GM23248 (cell line): ENCODE measurements around the gene C3orf38. TPM values are rescaled to one million over a fixed set of nuclear protein-coding genes. Genes with fewer than 3 reads are reported as not detected.

Experiments
- DNase-seq: peaks from one replicate; pipeline ENCODE4 v3.0.0-alpha.2; 2015
- H2AFZ ChIP-seq: fragments of 200-600 bp; sonication (generic); 2 replicates; pipeline ENCODE4 v1.6.1; 2016; ENCODE audit warnings: antibody characterized with exemption
- H3F3A ChIP-seq: fragments of 200-600 bp; sonication (generic); 2 replicates; pipeline ENCODE4 v1.6.1; 2016; ENCODE audit warnings: mild to moderate bottlenecking, antibody characterized with exemption, mixed run types; ENCODE audit not compliant: insufficient read depth
- H3K27ac ChIP-seq: fragments of 200-600 bp; sonication (generic); 2 replicates; pipeline ENCODE4 v1.5.1; 2016; ENCODE audit warnings: mild to moderate bottlenecking
- H3K27me3 ChIP-seq: fragments of 200-600 bp; sonication (generic); replicated peaks from 2 replicates; pipeline ENCODE4 v1.6.1; 2016; ENCODE audit warnings: mild to moderate bottlenecking; ENCODE audit not compliant: insufficient read depth
- H3K36me3 ChIP-seq: fragments of 200-600 bp; sonication (generic); 2 replicates; pipeline ENCODE4 v1.6.1; 2016; ENCODE audit warnings: low read depth, mild to moderate bottlenecking
- H3K4me1 ChIP-seq: fragments of 200-600 bp; sonication (generic); 2 replicates; pipeline ENCODE4 v1.6.1; 2016; ENCODE audit warnings: mild to moderate bottlenecking; ENCODE audit not compliant: insufficient read depth
- H3K4me2 ChIP-seq: fragments of 200-600 bp; sonication (generic); one replicate; pipeline ENCODE4 v1.6.1; 2016; ENCODE audit warnings: mild to moderate bottlenecking; ENCODE audit not compliant: unreplicated experiment
- H3K4me3 ChIP-seq: fragments of 200-600 bp; sonication (generic); 2 replicates; pipeline ENCODE4 v1.5.1; 2016; ENCODE audit warnings: mild to moderate bottlenecking
- H3K79me2 ChIP-seq: fragments of 200-600 bp; sonication (generic); 2 replicates; pipeline ENCODE4 v1.6.1; 2016; ENCODE audit warnings: mild to moderate bottlenecking; ENCODE audit not compliant: insufficient read depth
- H3K9ac ChIP-seq: fragments of 200-600 bp; sonication (generic); 2 replicates; pipeline ENCODE4 v1.6.1; 2016; ENCODE audit warnings: mild to moderate bottlenecking
- H3K9me2 ChIP-seq: fragments of 200-600 bp; sonication (generic); 2 replicates; pipeline ENCODE4 v1.6.1; 2016; ENCODE audit warnings: mixed run types, mild to moderate bottlenecking, moderate library complexity; ENCODE audit not compliant: insufficient read depth
- H3K9me3 ChIP-seq: fragments of 200-600 bp; sonication (generic); one replicate; pipeline ENCODE4 v1.6.1; 2017; ENCODE audit warnings: low read depth
- H4K20me1 ChIP-seq: fragments of 200-600 bp; sonication (generic); 2 replicates; pipeline ENCODE4 v1.6.0; 2016; ENCODE audit not compliant: insufficient read depth
- EZH2 ChIP-seq: fragments of 200-600 bp; sonication (generic); IDR thresholded peaks from 2 replicates; pipeline ENCODE4 v1.6.1; 2018; ENCODE audit warnings: antibody characterized with exemption, mild to moderate bottlenecking; ENCODE audit not compliant: insufficient read depth, poor library complexity, severe bottlenecking
- EZH2phosphoT487 ChIP-seq: fragments of 200-600 bp; sonication (generic); IDR thresholded peaks from 2 replicates; pipeline ENCODE4 v1.6.1; 2018; ENCODE audit warnings: antibody characterized with exemption, moderate library complexity, mild to moderate bottlenecking, low read depth; ENCODE audit not compliant: insufficient read depth
- WGBS, 2 experiments: methylation state at CpG; one replicate each; pipeline ENCODE4 v1.1.6; 2015 to 2017; ENCODE audit warnings: low lambda C conversion rate in 2 of 2, low coverage in 1 of 2; ENCODE audit errors: missing lambda C conversion rate in 2 of 2; 5-methylcytosine and 5-hydroxymethylcytosine counted together
- in situ Hi-C: fragments of 300-500 bp; cut with MboI; formaldehyde crosslinking; loops from 2 replicates; pipeline ENCODE4 v1.15.0; 2020
- polyA plus RNA-seq: library from polyadenylated mRNA; unstranded; fragments of >200 nt; fragmentation: Nextera tagmentation; extraction: Ambion mirVana; gene quantifications from 2 replicates; pipeline ENCODE4 v1.2.1, GENCODE V29; 2016
- total RNA-seq: library from RNA; depleted of rRNA; stranded (reverse); fragments of >200 nt; shearing (Covaris generic); gene quantifications from 2 replicates; pipeline ENCODE4 v1.2.3, GENCODE V29; 2014

Gene C3orf38
- total and polyA plus RNA-seq, 2 experiments from 2014 or later, result 24.9 to 26.8 TPM

- in situ Hi-C loops, result no loop called here
These were observed 26.2 kb upstream of the C3orf38 start for GRCh38 chr3:88123526-88123925.

DNA sequence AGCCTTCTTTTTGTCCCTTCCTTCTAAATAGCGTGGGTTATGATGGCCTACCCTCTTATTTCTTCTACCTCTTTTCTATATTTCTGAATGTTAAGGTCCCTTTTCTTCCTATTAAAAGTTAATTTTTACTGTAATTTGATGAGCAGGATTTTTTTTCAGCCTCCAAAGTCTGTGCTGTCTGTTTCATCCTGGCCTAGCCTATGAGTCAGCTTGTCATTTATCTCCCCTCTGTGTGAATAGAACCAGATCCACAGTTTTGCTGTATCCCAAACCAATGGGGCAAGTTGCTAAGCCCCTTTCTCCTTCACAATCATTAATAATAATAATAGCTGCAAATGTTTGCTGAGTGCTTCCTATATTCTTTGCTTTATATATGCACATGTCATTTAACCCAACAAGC, 18.1 kb upstream of the C3orf38 start:
- Histone ChIP-seq H2AFZ (no peak overlapping the region), H3K4me1 (0 out of 2 replicates have a peak, but pooled peaks cover 10% of the 10 kb centered on the region), H3K4me2 (no peak overlapping the region), H3K79me2 (peaks cover 42% of the 10 kb centered on the region), H3K9ac (no peak overlapping the region), H3K27me3 (no peaks in the 10 kb centered on the region), H3K36me3 (peaks cover 39% of the 10 kb centered on the region), H3F3A (no peaks in the 10 kb centered on the region), H4K20me1 (no peaks in the 10 kb centered on the region), H3K9me3 (no peaks in the 10 kb centered on the region), H3K4me3 (no peak overlapping the region), H3K27ac (no peak overlapping the region), H3K9me2 (no peaks in the 10 kb centered on the region)
- no peak for DNase-seq
- WGBS, 2 experiments, result 96 to 100% methylated on average over 1 of the region's 1 CpG
- in situ Hi-C loops, result no loop called here
- TF ChIP-seq EZH2 (no peak), EZH2phosphoT487 (no peak)

More at GRCh38 chr3:88123526-88123925, 26.2 kb upstream of the C3orf38 start:
- Histone ChIP-seq H3K4me1 (no peaks in the 10 kb centered on the region), H2AFZ (no peak overlapping the region), H3K9me3 (no peaks in the 10 kb centered on the region), H3F3A (peaks cover 16% of the 10 kb centered on the region; the same call in 1 of the 2 replicates), H3K27me3 (no peaks in the 10 kb centered on the region), H3K4me2 (no peak overlapping the region), H3K4me3 (no peak overlapping the region), H3K9me2 (no peaks in the 10 kb centered on the region), H3K36me3 (0 out of 2 replicates have a peak, but pooled peaks cover 6% of the 10 kb centered on the region), H3K79me2 (peaks cover 90% of the 10 kb centered on the region), H4K20me1 (peaks cover 9% of the 10 kb centered on the region; the same call in 1 of the 2 replicates), H3K9ac (no peak overlapping the region), H3K27ac (no peak overlapping the region)
- WGBS, 2 experiments, result 91 to 100% methylated on average over 1 of the region's 1 CpG
- no peak for DNase-seq
- TF ChIP-seq EZH2phosphoT487 (no peak), EZH2 (no peak)

DNA sequence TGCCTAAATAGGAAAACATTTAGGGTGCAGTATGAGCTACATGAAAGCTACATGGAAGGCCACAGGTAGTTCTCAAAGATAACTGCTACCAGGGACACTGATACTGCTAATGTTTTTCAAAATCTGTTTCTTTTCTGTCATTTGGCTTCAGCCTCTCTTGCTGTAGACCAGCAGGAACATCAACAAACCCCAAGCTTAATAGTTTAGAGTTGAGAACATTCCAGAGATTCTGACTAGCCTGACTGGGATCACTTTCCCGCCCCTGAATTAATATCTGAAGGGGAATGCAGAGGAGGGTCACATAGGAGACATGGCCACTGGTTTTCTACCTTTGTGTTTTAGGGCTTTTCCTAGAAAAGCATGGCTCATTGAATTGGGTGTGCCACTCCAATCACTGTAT, 16.9 kb upstream of the C3orf38 start:
- in situ Hi-C loops, result no loop called here
- no peaks in the 10 kb centered on the region for H3K9me2 ChIP-seq
- WGBS, 2 experiments, result 97 to 100% methylated on average over 1 of the region's 1 CpG

DNA sequence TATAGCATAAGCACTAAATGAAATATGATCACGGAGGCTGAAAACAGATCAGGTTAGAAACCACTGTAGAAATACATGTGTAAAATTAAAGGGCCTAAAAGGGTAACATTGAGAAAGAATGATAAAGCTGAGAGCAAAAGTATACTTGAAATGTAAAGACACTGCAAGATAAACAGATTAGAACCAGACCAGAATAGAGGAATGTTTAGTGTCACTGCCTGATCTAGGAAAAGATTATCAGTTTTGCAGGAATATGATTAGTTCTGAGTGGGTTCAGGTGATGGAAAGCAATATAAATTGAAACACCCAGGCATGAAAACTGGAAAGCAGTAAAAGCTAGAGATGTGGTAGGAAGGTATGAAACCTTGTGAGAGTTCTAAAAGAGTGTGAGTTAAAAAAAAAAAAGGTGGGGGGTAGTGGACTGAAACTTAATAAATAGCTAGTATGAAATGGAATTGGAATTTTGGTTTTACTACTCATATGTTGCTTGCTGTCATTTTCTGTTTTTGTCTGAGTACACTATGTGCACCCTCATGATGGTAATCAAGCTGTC, 16.0 kb upstream of the C3orf38 start:
- Histone ChIP-seq H2AFZ (no peak overlapping the region), H3F3A (peaks cover 7% of the 10 kb centered on the region; the same call in 1 of the 2 replicates), H3K9me3 (no peaks in the 10 kb centered on the region), H3K4me2 (no peak overlapping the region), H3K27ac (no peak overlapping the region), H3K79me2 (peaks cover 24% of the 10 kb centered on the region), H3K9me2 (no peaks in the 10 kb centered on the region), H3K27me3 (no peaks in the 10 kb centered on the region), H4K20me1 (no peaks in the 10 kb centered on the region), H3K36me3 (peaks cover 44% of the 10 kb centered on the region), H3K9ac (no peak overlapping the region), H3K4me3 (no peak overlapping the region), H3K4me1 (peaks cover 23% of the 10 kb centered on the region)
- 36 to 52% methylated on average over 1 of the region's 1 CpG for WGBS, 2 experiments
- no peak for TF ChIP-seq EZH2
- no peak for DNase-seq
- in situ Hi-C loops, result no loop called here

More for the DNA sequence above, 16.9 kb upstream of the C3orf38 start:
- H3K27me3 ChIP-seq, result no peaks in the 10 kb centered on the region
- no peak overlapping the region for H3K4me3 ChIP-seq
- H4K20me1 ChIP-seq, result no peaks in the 10 kb centered on the region
- H3K4me1 ChIP-seq, result peaks cover 17% of the 10 kb centered on the region
- H3F3A ChIP-seq, result no peaks in the 10 kb centered on the region
- no peak overlapping the region for H3K4me2 ChIP-seq
- H3K36me3 ChIP-seq, result peaks cover 39% of the 10 kb centered on the region
- H3K79me2 ChIP-seq, result peaks cover 30% of the 10 kb centered on the region
- no peak for DNase-seq
- H3K9ac ChIP-seq, result no peak overlapping the region
- no peaks in the 10 kb centered on the region for H3K9me3 ChIP-seq
- no peak overlapping the region for H3K27ac ChIP-seq
- TF ChIP-seq EZH2phosphoT487, result no peak
- H2AFZ ChIP-seq, result no peak overlapping the region

DNA sequence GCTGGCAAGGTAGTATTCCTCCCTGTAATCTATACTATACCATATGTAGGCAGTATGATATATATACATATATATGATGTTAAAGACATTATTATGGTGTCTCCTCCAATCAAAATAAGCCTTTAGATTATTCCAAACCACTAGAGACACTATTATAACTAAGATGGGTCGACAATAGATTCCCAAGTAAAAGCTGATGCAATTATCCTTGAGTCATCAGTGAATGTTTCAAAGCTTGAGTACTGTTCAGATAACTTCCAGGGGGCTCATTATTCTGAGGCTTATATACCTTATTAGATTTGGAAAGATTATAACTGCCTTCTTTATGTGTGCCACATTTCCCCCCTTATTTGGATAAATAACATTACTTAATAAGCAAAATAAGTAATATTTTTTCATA, 11.9 kb upstream of the C3orf38 start:
- Histone ChIP-seq H3K9me2 (no peaks in the 10 kb centered on the region), H3K9ac (no peak overlapping the region), H3F3A (peaks cover 47% of the 10 kb centered on the region), H3K4me3 (no peak overlapping the region), H3K9me3 (no peaks in the 10 kb centered on the region), H3K4me2 (no peak overlapping the region), H3K79me2 (peaks cover 23% of the 10 kb centered on the region; the same call in 1 of the 2 replicates), H2AFZ (no peak overlapping the region), H4K20me1 (no peaks in the 10 kb centered on the region), H3K4me1 (peaks cover 38% of the 10 kb centered on the region), H3K36me3 (peaks cover 39% of the 10 kb centered on the region), H3K27me3 (no peaks in the 10 kb centered on the region), H3K27ac (peak overlapping the region; percentile 29)
- in situ Hi-C loops, result no loop called here
- no peak for TF ChIP-seq EZH2phosphoT487
- no peak for TF ChIP-seq EZH2
- DNase-seq, result peak; percentile 63
- WGBS, 2 experiments, result 42 to 48% methylated on average over 1 of the region's 1 CpG
